Heart left ventricle (tissue), 16 donors: ENCODE results near the gene TPRN. TPM values are rescaled to one million over a fixed set of nuclear protein-coding genes. Genes with fewer than 3 reads are reported as not detected.

Experiments used
- ATAC-seq, 4 donors: fragments of 200-7000 bp; cut with Tn5 transposase; one replicate each; pipeline ENCODE4 v1.9.1; 2020 to 2022; ENCODE audit warnings: moderate library complexity in 4 of 4, mild to moderate bottlenecking in 3 of 4, moderate number of reproducible peaks in 1 of 4
- DNase-seq, 5 donors: peaks; one replicate each; pipeline ENCODE4 v3.0.0-alpha.2; 2020
- H3K27ac ChIP-seq, 12 donors: fragments of 200-600 bp; sonication (generic) in 4 of 12; one replicate each; pipeline versions ENCODE4 v1.5.0 to v1.8.0; 2016 to 2022; ENCODE audit warnings: mild to moderate bottlenecking in 2 of 12
- H3K27me3 ChIP-seq, 9 donors: fragments of 200-600 bp; sonication (generic) in 2 of 9; one replicate each; pipeline versions ENCODE4 v1.5.1 to v1.8.0; 2016 to 2022; ENCODE audit warnings: mild to moderate bottlenecking in 3 of 9
- H3K36me3 ChIP-seq, 9 donors: fragments of 200-600 bp; sonication (generic) in 2 of 9; one replicate each; pipeline versions ENCODE4 v1.5.0 to v1.8.0; 2018 to 2022; ENCODE audit warnings: mild to moderate bottlenecking in 2 of 9
- H3K4me1 ChIP-seq, 12 donors: fragments of 200-600 bp; sonication (generic) in 4 of 12; one replicate each; pipeline versions ENCODE4 v1.5.0 to v1.8.0; 2016 to 2022; ENCODE audit warnings: mild to moderate bottlenecking in 3 of 12
- H3K4me3 ChIP-seq, 12 donors: fragments of 200-600 bp; sonication (generic) in 4 of 12; one replicate each; pipeline versions ENCODE4 v1.5.0 to v1.8.0; 2017 to 2022; ENCODE audit warnings: mild to moderate bottlenecking in 9 of 12, moderate library complexity in 4 of 12
- H3K9me3 ChIP-seq, 12 donors: fragments of 200-600 bp; sonication (generic) in 4 of 12; one replicate each; pipeline versions ENCODE4 v1.5.0 to v1.8.0; 2016 to 2022; ENCODE audit warnings: mild to moderate bottlenecking in 1 of 12
- CTCF ChIP-seq, 12 donors: fragments of 200-600 bp; sonication (generic) in 4 of 12; IDR thresholded peaks; one replicate each; pipeline versions ENCODE4 v1.5.0 to v1.8.0; 2018 to 2022; ENCODE audit warnings: antibody characterized with exemption in 12 of 12, mild to moderate bottlenecking in 5 of 12
- POLR2A ChIP-seq, 2 donors: fragments of 450-650 bp; IDR thresholded peaks; one replicate each; pipeline ENCODE4 v1.6.1; 2017; ENCODE audit warnings: antibody characterized with exemption in 2 of 2, mild to moderate bottlenecking in 2 of 2, moderate library complexity in 2 of 2
- WGBS, 4 donors: extraction: QIAGEN DNeasy Blood & Tissue Kit in 2 of 4; methylation state at CpG; one replicate each; pipeline versions ENCODE4 v1.1.5 to v1.1.7; 2013 to 2018; 5-methylcytosine and 5-hydroxymethylcytosine counted together
- intact Hi-C, 10 donors: fragments of 100-400 bp; cut with DNase I; formaldehyde crosslinking; loops; one replicate each; pipeline versions ENCODE4 v1.11.1 to v1.14.2; 2022
- polyA plus RNA-seq, 2 donors: library from polyadenylated mRNA; stranded (reverse); fragments of 200-250 nt; gene quantifications; one replicate each; pipeline ENCODE4 v1.2.3, GENCODE V29; 2013
- total RNA-seq, 9 donors: library from RNA; depleted of rRNA in 2 of 9; stranded (reverse); fragments of >200 nt in 2 of 9; fragmentation: NEBNext Ultra II Directional in 3 of 9; extraction: Animal tissue kit (Norgen Biotek cat#: 25700) in 3 of 9; gene quantifications; one replicate each; pipeline versions ENCODE4 v1.1.0 to v1.2.4, GENCODE V29; 2016 to 2023
- donor health status: ischemic (EF 13 %, LVEDD 7.1; RV severe dilation, severe dysfunction).
- donor health status: healthy with polysubstance abuse.
- donor health status: DM: no; HTN: yes; CAD: no.
- donor health status: DM: no; HTN: no; CAD: no.
- donor health status: ischemic (EF 25% LVEDD 6.9; RV normal size, moderate dysfunction).
- donor health status: ischemic (EF 25% LVEDD 5.7; RV mildly dilated, moderate dysfunction).
- donor health status: healthy.
- donor health status: DM: yes; HTN: yes; CAD: no.
- donor health status: ischemic (EF 35%, LVEDD 5.7; RV mildly dilated, moderate dysfunction).
- donor health status: nonischemic (EF 11% LVEDD 7.7; RV severe dilation, severe dysfunction).
- donor health status: DM: yes; HTN: yes; CAD: no.
- donor health status: PGD.
- donor health status: ischemic (EF 29% LVEDD 5.4; RV normal size, mild dysfunction).
- donor health status: nonischemic (EF 23%, LVEDD 6.1; RV moderate dilation, normal function).

TPRN gene
- total and polyA plus RNA-seq, 11 donors = 11.5 to 18.0 (median 16.6) TPM

GRCh38 chr9:137170486-137171148 is 29.9 kb downstream of the TPRN start:
- peaks cover 35 to 70% (median 45%) of the 10 kb centered on the region in 9 donors for H3K27me3 ChIP-seq
- ATAC-seq = no peak
- intact Hi-C loops = no loop called here
- H3K4me1 ChIP-seq = peaks cover 6 to 35% (median 20%) of the 10 kb centered on the region in 12 donors
- H3K36me3 ChIP-seq = no peaks in the 10 kb centered on the region
- TF ChIP-seq CTCF (IDR thresholded peaks at IDR 0.05) = no peak
- no peak for TF ChIP-seq POLR2A (IDR thresholded peaks at IDR 0.05)
- H3K27ac ChIP-seq = no peak overlapping the region
- no peak for DNase-seq
- 43 to 66% (median 49%) methylated on average over 11 to 14 of the region's 14 CpGs for WGBS, 4 donors
- no peak overlapping the region for H3K4me3 ChIP-seq
- no peaks in the 10 kb centered on the region for H3K9me3 ChIP-seq

GRCh38 chr9:137169896-137170358 is 30.6 kb downstream of the TPRN start, which contains the start of gene LRRC26:
Gene LRRC26 (minus strand): TSS chr9:137170051. CDS start chr9:137169943, 108 bp downstream.
- intact Hi-C loops = loop anchor here in 1 of 10 donors (5.0 kb wide), 1 partner anchor 43 kb away; no protein-coding TSS in a partner anchor
- Histone ChIP-seq H3K27ac (no peak within 1 kb of the TSS), H3K36me3 (no peaks in the 10 kb centered on the region), H3K4me3 (peak within 1 kb of the TSS; percentile 21 to 55 (median 40)), H3K4me1 (peaks cover 6 to 35% (median 20%) of the 10 kb centered on the region in 12 donors), H3K27me3 (peaks cover 42 to 77% (median 52%) of the 10 kb centered on the region in 9 donors), H3K9me3 (no peaks in the 10 kb centered on the region)
- ATAC-seq (no peak), DNase-seq (no peak)
- whole genome bisulfite sequencing, 4 donors = 0 to 12% (median 9%) methylated on average over 2 to 41 of the region's 41 CpGs
- TF ChIP-seq POLR2A (IDR thresholded peaks at IDR 0.05) (no peak), CTCF (IDR thresholded peaks at IDR 0.05) (no peak)

GRCh38 chr9:137168904-137169856 is 31.4 kb downstream of the TPRN start:
- peaks cover 49 to 85% (median 59%) of the 10 kb centered on the region in 9 donors for H3K27me3 ChIP-seq
- H3K9me3 ChIP-seq = no peaks in the 10 kb centered on the region
- peak in 2 of 4 donors; percentile 44 for ATAC-seq
- WGBS, 4 donors = 0 to 1% (median 1%) methylated on average over 22 to 124 of the region's 124 CpGs
- H3K27ac ChIP-seq = no peak overlapping the region
- DNase-seq = no peak
- TF ChIP-seq POLR2A (IDR thresholded peaks at IDR 0.05) = no peak
- no peak for TF ChIP-seq CTCF (IDR thresholded peaks at IDR 0.05)
- H3K4me1 ChIP-seq = peaks cover 6 to 35% (median 20%) of the 10 kb centered on the region in 12 donors
- peak overlapping the region; percentile 21 to 55 (median 40) for H3K4me3 ChIP-seq
- intact Hi-C loops = loop anchor here in 1 of 10 donors (5.0 kb wide), 1 partner anchor 42 kb away; no protein-coding TSS in a partner anchor
- no peaks in the 10 kb centered on the region for H3K36me3 ChIP-seq
